ENCODE measurements around the gene AMT. TPM values are rescaled to one million over a fixed set of nuclear protein-coding genes. Genes with fewer than 3 reads are reported as not detected.
A peak's percentile ranks its signal among the peaks of the same experiment; 100 is the strongest.

The AMT gene
- total RNA-seq, 2 experiments from 2014 or later, result 5.3 to 6.0 TPM

DNA sequence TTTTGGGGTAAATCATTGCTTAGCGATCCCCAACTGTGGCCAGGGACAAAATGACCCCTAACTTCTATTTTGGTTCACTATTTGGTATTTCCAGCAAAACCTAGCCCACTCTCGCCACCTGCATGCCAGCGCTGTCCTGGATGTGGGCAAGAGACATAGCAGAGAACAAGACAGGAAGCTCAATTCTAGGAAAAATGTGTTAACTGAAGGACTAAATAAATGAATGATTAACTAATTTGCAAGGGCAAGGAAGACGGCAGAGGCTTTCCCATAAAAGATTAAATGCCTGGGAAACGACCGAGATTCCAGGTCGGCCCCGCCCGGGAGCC lies 6.4 kb upstream of the AMT start:
- intact Hi-C loops (cut with micrococcal nuclease; ENCODE audit: unreplicated experiment), result loop anchor here (1.0 kb wide), 4 partner anchors 12 to 88 kb away; partner anchors contain the start of genes DAG1 and USP4

DNA sequence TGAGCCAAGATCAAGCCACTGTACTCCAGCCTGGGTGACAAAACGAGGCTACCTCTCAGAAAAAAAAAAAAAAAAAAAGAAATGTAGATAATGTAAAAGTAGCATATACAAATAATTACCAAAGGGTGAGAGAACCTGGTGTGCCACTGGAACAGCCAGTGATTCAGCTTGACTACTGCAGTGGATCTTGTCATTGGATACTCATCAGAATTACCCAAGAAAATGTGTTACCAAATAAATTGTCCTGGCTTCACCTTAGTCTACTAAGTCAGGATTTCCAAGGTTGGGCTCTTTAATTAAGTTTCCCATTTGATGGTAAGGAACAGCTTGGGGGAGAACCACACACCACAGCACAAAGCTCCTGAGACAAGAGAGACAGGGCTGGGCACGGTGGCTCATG lies 5.3 kb upstream of the AMT start:
- H2AFZ ChIP-seq (ENCODE audit: low read length), result no peak overlapping the region
- intact Hi-C loops (cut with micrococcal nuclease; ENCODE audit: unreplicated experiment), result no loop called here
- H3K9me2 ChIP-seq (ENCODE audit: insufficient read depth, low read length), result no peaks in the 10 kb centered on the region
- peaks cover 14% of the 10 kb centered on the region for H3K4me1 ChIP-seq (ENCODE audit: insufficient read depth, low read length, poor library complexity, severe bottlenecking)
- H3K36me3 ChIP-seq (ENCODE audit: insufficient read depth, low read length), result no peaks in the 10 kb centered on the region
- no peaks in the 10 kb centered on the region for H4K20me1 ChIP-seq (ENCODE audit: insufficient read depth, low read length)
- no peak overlapping the region for H3K4me2 ChIP-seq (ENCODE audit: low read length)
- H3K27ac ChIP-seq (ENCODE audit: low read depth, low read length, poor library complexity, severe bottlenecking), result no peak overlapping the region
- BruUV-seq (replicated peaks), result no TSS peak
- no peaks in the 10 kb centered on the region for H3K9me3 ChIP-seq (ENCODE audit: low read length)
- DNase-seq (ENCODE audit: low spot score), result no peak
- TF ChIP-seq EZH2phosphoT487 (IDR thresholded peaks at IDR 0.05; ENCODE audit: borderline replicate concordance, low read depth, low read length), result no peak
- TF ChIP-seq, protein P1, sequence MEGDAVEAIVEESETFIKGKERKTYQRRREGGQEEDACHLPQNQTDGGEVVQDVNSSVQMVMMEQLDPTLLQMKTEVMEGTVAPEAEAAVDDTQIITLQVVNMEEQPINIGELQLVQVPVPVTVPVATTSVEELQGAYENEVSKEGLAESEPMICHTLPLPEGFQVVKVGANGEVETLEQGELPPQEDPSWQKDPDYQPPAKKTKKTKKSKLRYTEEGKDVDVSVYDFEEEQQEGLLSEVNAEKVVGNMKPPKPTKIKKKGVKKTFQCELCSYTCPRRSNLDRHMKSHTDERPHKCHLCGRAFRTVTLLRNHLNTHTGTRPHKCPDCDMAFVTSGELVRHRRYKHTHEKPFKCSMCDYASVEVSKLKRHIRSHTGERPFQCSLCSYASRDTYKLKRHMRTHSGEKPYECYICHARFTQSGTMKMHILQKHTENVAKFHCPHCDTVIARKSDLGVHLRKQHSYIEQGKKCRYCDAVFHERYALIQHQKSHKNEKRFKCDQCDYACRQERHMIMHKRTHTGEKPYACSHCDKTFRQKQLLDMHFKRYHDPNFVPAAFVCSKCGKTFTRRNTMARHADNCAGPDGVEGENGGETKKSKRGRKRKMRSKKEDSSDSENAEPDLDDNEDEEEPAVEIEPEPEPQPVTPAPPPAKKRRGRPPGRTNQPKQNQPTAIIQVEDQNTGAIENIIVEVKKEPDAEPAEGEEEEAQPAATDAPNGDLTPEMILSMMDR (conservative IDR thresholded peaks at IDR 0.05; ENCODE audit: low read length), result no peak
- H3K79me2 ChIP-seq (ENCODE audit: insufficient read depth, low read depth, low read length), result no peaks in the 10 kb centered on the region
- POLR2A ChIA-PET, result interaction anchor here (0.7 kb wide), 2 partner anchors 40 to 783 kb away, joined by 3 to 11 read pairs; no protein-coding TSS in a partner anchor
- CTCF ChIA-PET (ENCODE audit: unreplicated experiment), result interaction anchor here (0.5 kb wide), 1 partner anchor 12 kb away, joined by 4 read pairs; no protein-coding TSS in a partner anchor
- H3K4me3 ChIP-seq (ENCODE audit: low read depth, low read length, poor library complexity, severe bottlenecking), result no peak overlapping the region

More for the DNA sequence above, 6.4 kb upstream of the AMT start:
- Histone ChIP-seq H2AFZ (ENCODE audit: low read length) (peak overlapping the region; percentile 79; the same call in 1 of the 2 replicates), H3K36me3 (ENCODE audit: insufficient read depth, low read length) (no peaks in the 10 kb centered on the region), H3K4me3 (ENCODE audit: low read depth, low read length, poor library complexity, severe bottlenecking) (peak overlapping the region; percentile 71), H3K4me2 (ENCODE audit: low read length) (peak overlapping the region; percentile 68), H3K27ac (ENCODE audit: low read depth, low read length, poor library complexity, severe bottlenecking) (peak overlapping the region; percentile 82), H3K79me2 (ENCODE audit: insufficient read depth, low read depth, low read length) (no peaks in the 10 kb centered on the region), H3K4me1 (ENCODE audit: insufficient read depth, low read length, poor library complexity, severe bottlenecking) (peaks cover 14% of the 10 kb centered on the region), H4K20me1 (ENCODE audit: insufficient read depth, low read length) (no peaks in the 10 kb centered on the region), H3K9me3 (ENCODE audit: low read length) (no peaks in the 10 kb centered on the region), H3K9me2 (ENCODE audit: insufficient read depth, low read length) (no peaks in the 10 kb centered on the region)
- DNase-seq (ENCODE audit: low spot score), result peak; percentile 31
- CTCF ChIA-PET (ENCODE audit: unreplicated experiment), result no interaction called here
- POLR2A ChIA-PET, result interaction anchor here (0.7 to 1.8 kb wide), 10 partner anchors 13 to 450 kb away, joined by 3 to 12 read pairs (median 4); partner anchors contain the start of gene USP4
- no peak for TF ChIP-seq EZH2phosphoT487 (IDR thresholded peaks at IDR 0.05; ENCODE audit: borderline replicate concordance, low read depth, low read length)
- TF ChIP-seq, protein P1 (conservative IDR thresholded peaks at IDR 0.05; ENCODE audit: low read length), result no peak
- TSS peak; percentile 87 for BruUV-seq (replicated peaks)

DNA sequence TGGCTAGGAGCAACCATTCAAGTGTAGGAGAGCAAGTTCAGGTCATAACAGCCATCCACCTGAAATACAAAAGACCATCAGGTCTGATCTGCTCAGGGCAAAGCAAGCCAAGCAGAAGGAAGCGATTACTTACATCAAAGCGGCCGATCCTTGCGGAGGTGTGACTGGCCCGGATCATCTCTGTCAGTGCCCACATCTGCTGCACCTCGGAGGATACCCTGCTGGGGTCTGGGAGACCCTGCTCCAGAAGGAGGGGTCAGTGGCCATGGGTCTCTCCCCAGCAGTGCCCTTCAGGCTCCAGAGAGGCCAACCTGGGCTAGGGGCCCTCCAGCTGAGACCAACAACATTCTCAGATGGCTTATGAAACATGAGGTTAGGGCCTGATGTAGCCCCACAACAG lies 2.5 kb upstream of the AMT start:
- TF ChIP-seq, protein P1 (conservative IDR thresholded peaks at IDR 0.05; ENCODE audit: low read length), result no peak
- TF ChIP-seq EZH2phosphoT487 (IDR thresholded peaks at IDR 0.05; ENCODE audit: borderline replicate concordance, low read depth, low read length), result no peak
- POLR2A ChIA-PET, result no interaction called here
- no TSS peak for BruUV-seq (replicated peaks)
- Histone ChIP-seq H4K20me1 (ENCODE audit: insufficient read depth, low read length) (no peaks in the 10 kb centered on the region), H3K79me2 (ENCODE audit: insufficient read depth, low read depth, low read length) (no peaks in the 10 kb centered on the region), H3K4me3 (ENCODE audit: low read depth, low read length, poor library complexity, severe bottlenecking) (no peak overlapping the region), H3K4me1 (ENCODE audit: insufficient read depth, low read length, poor library complexity, severe bottlenecking) (peaks cover 9% of the 10 kb centered on the region), H3K9me3 (ENCODE audit: low read length) (no peaks in the 10 kb centered on the region), H3K4me2 (ENCODE audit: low read length) (no peak overlapping the region), H3K36me3 (ENCODE audit: insufficient read depth, low read length) (no peaks in the 10 kb centered on the region), H2AFZ (ENCODE audit: low read length) (no peak overlapping the region), H3K9me2 (ENCODE audit: insufficient read depth, low read length) (no peaks in the 10 kb centered on the region), H3K27ac (ENCODE audit: low read depth, low read length, poor library complexity, severe bottlenecking) (no peak overlapping the region)
- CTCF ChIA-PET (ENCODE audit: unreplicated experiment), result no interaction called here
- DNase-seq (ENCODE audit: low spot score), result no peak
- intact Hi-C loops (cut with micrococcal nuclease; ENCODE audit: unreplicated experiment), result no loop called here

All from OCI-LY7 (cell line).